Measurements from ENCODE around the gene DOCK4. TPM values are rescaled to one million over a fixed set of nuclear protein-coding genes. Genes with fewer than 3 reads are reported as not detected.

DOCK4 gene
- total and polyA plus RNA-seq, 2 of the 8 experiments (the other 6 are each of a cell fraction or from before 2014, with no cell fraction given): 5.1 to 23.6 TPM

DNA sequence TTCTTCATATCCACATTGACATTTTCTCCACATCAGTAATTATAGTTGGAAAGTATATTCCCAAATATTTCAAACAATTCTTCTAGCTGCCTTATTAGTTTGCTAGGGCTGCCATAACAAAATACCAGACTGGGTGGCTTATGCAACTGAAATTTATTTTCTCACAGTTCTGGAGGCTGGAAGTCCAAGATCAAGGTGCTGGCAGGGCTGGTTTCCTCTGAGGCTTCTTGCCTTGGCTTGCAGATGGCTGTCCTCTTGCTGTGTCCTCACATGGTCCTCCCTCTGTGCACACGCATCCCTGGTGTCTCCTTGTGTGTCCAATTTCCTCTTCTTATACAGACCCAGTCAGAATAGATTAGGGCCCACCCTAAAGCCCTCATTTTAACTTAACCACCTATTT, 34.5 kb downstream of the DOCK4 start (continued):
- TF ChIP-seq, protein P1, sequence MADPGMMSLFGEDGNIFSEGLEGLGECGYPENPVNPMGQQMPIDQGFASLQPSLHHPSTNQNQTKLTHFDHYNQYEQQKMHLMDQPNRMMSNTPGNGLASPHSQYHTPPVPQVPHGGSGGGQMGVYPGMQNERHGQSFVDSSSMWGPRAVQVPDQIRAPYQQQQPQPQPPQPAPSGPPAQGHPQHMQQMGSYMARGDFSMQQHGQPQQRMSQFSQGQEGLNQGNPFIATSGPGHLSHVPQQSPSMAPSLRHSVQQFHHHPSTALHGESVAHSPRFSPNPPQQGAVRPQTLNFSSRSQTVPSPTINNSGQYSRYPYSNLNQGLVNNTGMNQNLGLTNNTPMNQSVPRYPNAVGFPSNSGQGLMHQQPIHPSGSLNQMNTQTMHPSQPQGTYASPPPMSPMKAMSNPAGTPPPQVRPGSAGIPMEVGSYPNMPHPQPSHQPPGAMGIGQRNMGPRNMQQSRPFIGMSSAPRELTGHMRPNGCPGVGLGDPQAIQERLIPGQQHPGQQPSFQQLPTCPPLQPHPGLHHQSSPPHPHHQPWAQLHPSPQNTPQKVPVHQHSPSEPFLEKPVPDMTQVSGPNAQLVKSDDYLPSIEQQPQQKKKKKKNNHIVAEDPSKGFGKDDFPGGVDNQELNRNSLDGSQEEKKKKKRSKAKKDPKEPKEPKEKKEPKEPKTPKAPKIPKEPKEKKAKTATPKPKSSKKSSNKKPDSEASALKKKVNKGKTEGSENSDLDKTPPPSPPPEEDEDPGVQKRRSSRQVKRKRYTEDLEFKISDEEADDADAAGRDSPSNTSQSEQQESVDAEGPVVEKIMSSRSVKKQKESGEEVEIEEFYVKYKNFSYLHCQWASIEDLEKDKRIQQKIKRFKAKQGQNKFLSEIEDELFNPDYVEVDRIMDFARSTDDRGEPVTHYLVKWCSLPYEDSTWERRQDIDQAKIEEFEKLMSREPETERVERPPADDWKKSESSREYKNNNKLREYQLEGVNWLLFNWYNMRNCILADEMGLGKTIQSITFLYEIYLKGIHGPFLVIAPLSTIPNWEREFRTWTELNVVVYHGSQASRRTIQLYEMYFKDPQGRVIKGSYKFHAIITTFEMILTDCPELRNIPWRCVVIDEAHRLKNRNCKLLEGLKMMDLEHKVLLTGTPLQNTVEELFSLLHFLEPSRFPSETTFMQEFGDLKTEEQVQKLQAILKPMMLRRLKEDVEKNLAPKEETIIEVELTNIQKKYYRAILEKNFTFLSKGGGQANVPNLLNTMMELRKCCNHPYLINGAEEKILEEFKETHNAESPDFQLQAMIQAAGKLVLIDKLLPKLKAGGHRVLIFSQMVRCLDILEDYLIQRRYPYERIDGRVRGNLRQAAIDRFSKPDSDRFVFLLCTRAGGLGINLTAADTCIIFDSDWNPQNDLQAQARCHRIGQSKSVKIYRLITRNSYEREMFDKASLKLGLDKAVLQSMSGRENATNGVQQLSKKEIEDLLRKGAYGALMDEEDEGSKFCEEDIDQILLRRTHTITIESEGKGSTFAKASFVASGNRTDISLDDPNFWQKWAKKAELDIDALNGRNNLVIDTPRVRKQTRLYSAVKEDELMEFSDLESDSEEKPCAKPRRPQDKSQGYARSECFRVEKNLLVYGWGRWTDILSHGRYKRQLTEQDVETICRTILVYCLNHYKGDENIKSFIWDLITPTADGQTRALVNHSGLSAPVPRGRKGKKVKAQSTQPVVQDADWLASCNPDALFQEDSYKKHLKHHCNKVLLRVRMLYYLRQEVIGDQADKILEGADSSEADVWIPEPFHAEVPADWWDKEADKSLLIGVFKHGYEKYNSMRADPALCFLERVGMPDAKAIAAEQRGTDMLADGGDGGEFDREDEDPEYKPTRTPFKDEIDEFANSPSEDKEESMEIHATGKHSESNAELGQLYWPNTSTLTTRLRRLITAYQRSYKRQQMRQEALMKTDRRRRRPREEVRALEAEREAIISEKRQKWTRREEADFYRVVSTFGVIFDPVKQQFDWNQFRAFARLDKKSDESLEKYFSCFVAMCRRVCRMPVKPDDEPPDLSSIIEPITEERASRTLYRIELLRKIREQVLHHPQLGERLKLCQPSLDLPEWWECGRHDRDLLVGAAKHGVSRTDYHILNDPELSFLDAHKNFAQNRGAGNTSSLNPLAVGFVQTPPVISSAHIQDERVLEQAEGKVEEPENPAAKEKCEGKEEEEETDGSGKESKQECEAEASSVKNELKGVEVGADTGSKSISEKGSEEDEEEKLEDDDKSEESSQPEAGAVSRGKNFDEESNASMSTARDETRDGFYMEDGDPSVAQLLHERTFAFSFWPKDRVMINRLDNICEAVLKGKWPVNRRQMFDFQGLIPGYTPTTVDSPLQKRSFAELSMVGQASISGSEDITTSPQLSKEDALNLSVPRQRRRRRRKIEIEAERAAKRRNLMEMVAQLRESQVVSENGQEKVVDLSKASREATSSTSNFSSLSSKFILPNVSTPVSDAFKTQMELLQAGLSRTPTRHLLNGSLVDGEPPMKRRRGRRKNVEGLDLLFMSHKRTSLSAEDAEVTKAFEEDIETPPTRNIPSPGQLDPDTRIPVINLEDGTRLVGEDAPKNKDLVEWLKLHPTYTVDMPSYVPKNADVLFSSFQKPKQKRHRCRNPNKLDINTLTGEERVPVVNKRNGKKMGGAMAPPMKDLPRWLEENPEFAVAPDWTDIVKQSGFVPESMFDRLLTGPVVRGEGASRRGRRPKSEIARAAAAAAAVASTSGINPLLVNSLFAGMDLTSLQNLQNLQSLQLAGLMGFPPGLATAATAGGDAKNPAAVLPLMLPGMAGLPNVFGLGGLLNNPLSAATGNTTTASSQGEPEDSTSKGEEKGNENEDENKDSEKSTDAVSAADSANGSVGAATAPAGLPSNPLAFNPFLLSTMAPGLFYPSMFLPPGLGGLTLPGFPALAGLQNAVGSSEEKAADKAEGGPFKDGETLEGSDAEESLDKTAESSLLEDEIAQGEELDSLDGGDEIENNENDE (IDR thresholded peaks at IDR 0.05; ENCODE audit: insufficient replicate concordance, low read length): no peak

Data from H1 (cell line).